Mesenchymal stem cell (in vitro differentiated cells and primary cell): ENCODE measurements around the gene ITGA1.

ENCODE experiments used
- DNase-seq: peaks from one replicate; pipeline ENCODE4 v3.0.0-alpha.2; 2013
- H2AFZ ChIP-seq: one replicate; pipeline ENCODE4 v1.6.1; 2013; ENCODE audit warnings: low read depth, mild to moderate bottlenecking, control low read depth, inconsistent platforms, low read length, moderate library complexity
- H2AK5ac ChIP-seq: 2 replicates; pipeline ENCODE4 v1.6.1; 2013; ENCODE audit warnings: low read length, moderate library complexity, mild to moderate bottlenecking, inconsistent platforms; ENCODE audit not compliant: severe bottlenecking
- H2BK120ac ChIP-seq: one replicate; pipeline ENCODE4 v1.6.1; 2013; ENCODE audit warnings: low read depth, mild to moderate bottlenecking, inconsistent platforms, low read length, moderate library complexity
- H2BK12ac ChIP-seq, 2 experiments: one replicate each; pipeline ENCODE4 v1.6.1; 2013; ENCODE audit warnings: inconsistent platforms in 2 of 2, low read length in 2 of 2, mild to moderate bottlenecking in 2 of 2, moderate library complexity in 2 of 2, control low read depth in 1 of 2
- H2BK15ac ChIP-seq: one replicate; pipeline ENCODE4 v1.6.1; 2013; ENCODE audit warnings: mild to moderate bottlenecking, low read depth, inconsistent platforms; ENCODE audit not compliant: poor library complexity, severe bottlenecking
- H2BK5ac ChIP-seq: 2 replicates; pipeline ENCODE4 v1.6.1; 2013; ENCODE audit warnings: low read depth, mild to moderate bottlenecking, low read length, control low read depth, inconsistent platforms; ENCODE audit not compliant: poor library complexity, severe bottlenecking
- H3K14ac ChIP-seq, 2 experiments: one replicate each; pipeline ENCODE4 v1.6.1; 2013; ENCODE audit warnings: inconsistent platforms in 2 of 2, low read length in 2 of 2, control low read depth in 1 of 2, mild to moderate bottlenecking in 1 of 2, moderate library complexity in 1 of 2
- H3K18ac ChIP-seq, 2 experiments: one replicate each; pipeline ENCODE4 v1.6.1; 2013; ENCODE audit warnings: inconsistent platforms in 2 of 2, low read length in 2 of 2, control low read depth in 1 of 2, low read depth in 1 of 2, mild to moderate bottlenecking in 1 of 2
- H3K23ac ChIP-seq, 2 experiments: one replicate each; pipeline ENCODE4 v1.6.1; 2013; ENCODE audit warnings: inconsistent platforms in 2 of 2, low read length in 2 of 2, mild to moderate bottlenecking in 2 of 2, moderate library complexity in 2 of 2, control low read depth in 1 of 2
- H3K27ac ChIP-seq: 2 replicates; pipeline ENCODE4 v1.5.1; 2013; ENCODE audit warnings: mild to moderate bottlenecking, moderate library complexity, low read length, control low read depth, inconsistent platforms; ENCODE audit not compliant: poor library complexity, severe bottlenecking
- H3K27me3 ChIP-seq, 2 experiments: 2 replicates each; pipeline versions ENCODE4 v1.6.1 to v1.7.0; 2013; ENCODE audit warnings: low read length in 2 of 2, mild to moderate bottlenecking in 2 of 2, moderate library complexity in 2 of 2, control low read depth in 1 of 2, inconsistent platforms in 1 of 2; ENCODE audit not compliant: control insufficient read depth in 1 of 2, insufficient read depth in 1 of 2
- H3K36me3 ChIP-seq, 2 experiments: 2 replicates each; pipeline versions ENCODE4 v1.6.1 to v1.7.0; 2013; ENCODE audit warnings: low read length in 2 of 2, control low read depth in 1 of 2, inconsistent platforms in 1 of 2, low read depth in 1 of 2, mild to moderate bottlenecking in 1 of 2; ENCODE audit not compliant: insufficient read depth in 2 of 2, control insufficient read depth in 1 of 2
- H3K4ac ChIP-seq, 2 experiments: one replicate each; pipeline ENCODE4 v1.6.1; 2013; ENCODE audit warnings: inconsistent platforms in 2 of 2, low read length in 2 of 2, mild to moderate bottlenecking in 2 of 2, moderate library complexity in 2 of 2, control low read depth in 1 of 2, low read depth in 1 of 2
- H3K4me1 ChIP-seq: 2 replicates; pipeline ENCODE4 v1.6.1; 2013; ENCODE audit warnings: low read depth, low read length, control low read depth; ENCODE audit not compliant: control insufficient read depth, insufficient read depth
- H3K4me2 ChIP-seq: 2 replicates; pipeline ENCODE4 v1.6.1; 2013; ENCODE audit warnings: low read length, mild to moderate bottlenecking, inconsistent platforms; ENCODE audit not compliant: poor library complexity, severe bottlenecking
- H3K4me3 ChIP-seq, 2 experiments: 2 replicates each; pipeline versions ENCODE4 v1.5.1 to v1.7.0; 2013; ENCODE audit warnings: low read length in 2 of 2, mild to moderate bottlenecking in 2 of 2, control low read depth in 1 of 2, low read depth in 1 of 2; ENCODE audit not compliant: insufficient read depth in 1 of 2
- H3K79me1 ChIP-seq: replicated peaks from 2 replicates; pipeline ENCODE4 v1.6.1; 2013; ENCODE audit warnings: mild to moderate bottlenecking, control low read depth, low read length, inconsistent platforms; ENCODE audit not compliant: poor library complexity, severe bottlenecking
- H3K9ac ChIP-seq: 2 replicates; pipeline ENCODE4 v1.7.0; 2013; ENCODE audit warnings: mild to moderate bottlenecking, low read length, moderate library complexity
- H3K9me3 ChIP-seq: 2 replicates; pipeline ENCODE4 v1.7.0; 2013; ENCODE audit warnings: mild to moderate bottlenecking, low read length; ENCODE audit not compliant: control insufficient read depth
- H4K8ac ChIP-seq: one replicate; pipeline ENCODE4 v1.6.1; 2013; ENCODE audit warnings: inconsistent platforms, mild to moderate bottlenecking, low read length, moderate library complexity
- H4K91ac ChIP-seq: one replicate; pipeline ENCODE4 v1.6.1; 2013; ENCODE audit warnings: mild to moderate bottlenecking, low read length, inconsistent platforms
- WGBS: methylation state at CpG from one replicate; pipeline ENCODE4 v1.1.7; 2013; ENCODE audit warnings: mixed read lengths; 5-methylcytosine and 5-hydroxymethylcytosine counted together

Gene ITGA1

GRCh38 chr5:52788505-52788821 is 747 bp downstream of the ITGA1 start:
- Histone ChIP-seq H3K27ac (peak overlapping the region; percentile 53), H3K27me3 (no peaks in the 10 kb centered on the region), H3K9me3 (no peaks in the 10 kb centered on the region), H2BK15ac (no peak overlapping the region), H4K91ac (peak overlapping the region; percentile 93), H2BK5ac (no peak overlapping the region), H3K4me3 (peak overlapping the region; percentile 74 to 93), H3K14ac (peak overlapping the region in 1 of 2 experiments; percentile 86), H3K4me2 (peak overlapping the region; percentile 90), H4K8ac (peak overlapping the region; percentile 87), H3K9ac (peak overlapping the region; percentile 84), H2AK5ac (no peak overlapping the region), H3K18ac (peak overlapping the region; percentile 70 to 71), H2BK120ac (no peak overlapping the region), H3K4me1 (peaks cover 2% of the 10 kb centered on the region), H3K36me3 (no peaks in the 10 kb centered on the region), H2BK12ac (peak overlapping the region in 1 of 2 experiments; percentile 29), H3K23ac (no peak overlapping the region), H3K4ac (peak overlapping the region; percentile 66 to 83), H3K79me1 (peaks cover 7% of the 10 kb centered on the region), H2AFZ (no peak overlapping the region)
- 0% methylated on average over 3 of the region's 7 CpGs for WGBS
- no peak for DNase-seq

- 0% methylated on average over 1 of the region's 1 CpG for WGBS
- Histone ChIP-seq H3K18ac (no peak overlapping the region), H4K91ac (no peak overlapping the region), H3K36me3 (no peaks in the 10 kb centered on the region), H2BK12ac (no peak overlapping the region), H3K23ac (no peak overlapping the region), H3K4ac (no peak overlapping the region), H2AFZ (no peak overlapping the region), H2BK15ac (no peak overlapping the region), H3K27me3 (no peaks in the 10 kb centered on the region), H3K9me3 (no peaks in the 10 kb centered on the region), H3K9ac (peak overlapping the region; percentile 84), H4K8ac (no peak overlapping the region), H3K4me1 (peaks cover 2% of the 10 kb centered on the region), H3K4me2 (peak overlapping the region; percentile 18), H2AK5ac (no peak overlapping the region), H2BK120ac (no peak overlapping the region), H3K27ac (no peak overlapping the region), H3K4me3 (peak overlapping the region in 1 of 2 experiments; percentile 93), H3K14ac (no peak overlapping the region), H2BK5ac (no peak overlapping the region), H3K79me1 (peaks cover 8% of the 10 kb centered on the region)
- DNase-seq, result no peak
These were observed 1.7 kb downstream of the ITGA1 start for GRCh38 chr5:52789378-52789777.

DNA sequence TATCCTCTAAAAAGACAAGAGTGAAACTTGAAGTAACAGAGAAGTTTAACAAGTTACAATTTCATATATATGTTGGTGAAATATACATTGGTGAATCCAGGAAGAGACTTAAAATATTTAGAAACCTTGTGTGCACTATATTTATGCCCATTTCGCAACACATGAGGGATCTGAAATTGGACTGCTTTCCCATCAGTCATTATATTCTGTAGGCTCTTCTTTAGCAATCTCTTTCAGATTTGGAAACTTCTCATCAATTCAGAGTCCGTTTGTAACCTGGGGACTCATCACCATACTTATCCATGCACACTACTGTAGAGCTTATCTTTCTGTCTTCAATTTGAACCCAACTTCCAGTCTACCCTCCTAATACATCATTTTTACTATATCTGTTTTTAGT is 2.1 kb downstream of the ITGA1 start:
- no peak overlapping the region for H2BK15ac ChIP-seq
- H3K9ac ChIP-seq, result no peak overlapping the region
- peaks cover 2% of the 10 kb centered on the region for H3K4me1 ChIP-seq
- no peaks in the 10 kb centered on the region for H3K27me3 ChIP-seq
- no peak for DNase-seq
- 77% methylated on average over 2 of the region's 2 CpGs for WGBS
- no peak overlapping the region for H2BK120ac ChIP-seq
- no peak overlapping the region for H2BK5ac ChIP-seq
- H3K4ac ChIP-seq, result no peak overlapping the region
- H3K79me1 ChIP-seq, result peaks cover 8% of the 10 kb centered on the region
- peak overlapping the region in 1 of 2 experiments; percentile 93 for H3K4me3 ChIP-seq
- no peak overlapping the region for H2AK5ac ChIP-seq
- no peak overlapping the region for H3K4me2 ChIP-seq
- peak overlapping the region in 1 of 2 experiments; percentile 33 for H3K18ac ChIP-seq
- no peak overlapping the region for H3K27ac ChIP-seq
- H3K9me3 ChIP-seq, result no peaks in the 10 kb centered on the region
- no peak overlapping the region for H4K91ac ChIP-seq
- no peak overlapping the region for H2BK12ac ChIP-seq
- no peak overlapping the region for H3K14ac ChIP-seq
- H2AFZ ChIP-seq, result no peak overlapping the region
- H4K8ac ChIP-seq, result no peak overlapping the region
- no peak overlapping the region for H3K23ac ChIP-seq
- no peaks in the 10 kb centered on the region for H3K36me3 ChIP-seq

DNA sequence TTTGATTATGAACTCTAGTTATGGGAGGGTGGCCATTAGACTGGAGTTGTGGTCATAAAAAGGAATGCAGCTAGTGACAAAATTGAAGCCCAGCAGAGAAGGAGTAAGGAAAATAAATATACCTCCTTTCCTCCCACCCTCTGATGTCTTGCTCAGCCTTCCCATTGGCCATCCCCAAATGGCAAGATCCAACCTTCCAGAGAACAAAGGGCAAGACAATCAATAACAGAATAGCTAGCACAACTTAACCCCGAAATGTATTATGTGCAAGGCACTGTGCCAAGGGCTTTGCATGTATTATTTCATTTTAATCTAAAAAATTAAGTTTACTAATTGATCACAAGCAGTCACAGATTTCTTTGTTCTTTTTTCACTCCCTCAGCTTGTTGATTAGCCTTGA is 3.6 kb downstream of the ITGA1 start:
- no peak overlapping the region for H4K8ac ChIP-seq
- H2AK5ac ChIP-seq, result no peak overlapping the region
- no peak overlapping the region for H2BK120ac ChIP-seq
- H3K4me1 ChIP-seq, result peaks cover 2% of the 10 kb centered on the region
- no peak overlapping the region for H4K91ac ChIP-seq
- H3K4me3 ChIP-seq, result no peak overlapping the region
- H3K4ac ChIP-seq, result no peak overlapping the region
- H3K79me1 ChIP-seq, result peaks cover 8% of the 10 kb centered on the region
- H3K14ac ChIP-seq, result no peak overlapping the region
- no peak overlapping the region for H2BK12ac ChIP-seq
- H3K4me2 ChIP-seq, result no peak overlapping the region
- no peak for DNase-seq
- no peaks in the 10 kb centered on the region for H3K27me3 ChIP-seq
- no peak overlapping the region for H2BK15ac ChIP-seq
- no peak overlapping the region for H3K9ac ChIP-seq
- H3K23ac ChIP-seq, result no peak overlapping the region
- WGBS, result 100% methylated on average over 1 of the region's 1 CpG
- H3K9me3 ChIP-seq, result no peaks in the 10 kb centered on the region
- H2AFZ ChIP-seq, result no peak overlapping the region
- no peak overlapping the region for H3K18ac ChIP-seq
- H3K27ac ChIP-seq, result no peak overlapping the region
- no peaks in the 10 kb centered on the region for H3K36me3 ChIP-seq
- no peak overlapping the region for H2BK5ac ChIP-seq
